SK-N-DZ (cell line): ENCODE results near the gene CHST11.

Experiments
- DNase-seq: peaks from one replicate; pipeline ENCODE4 v3.0.0-alpha.2; 2015; ENCODE audit warnings: low spot score

CHST11 gene

DNA sequence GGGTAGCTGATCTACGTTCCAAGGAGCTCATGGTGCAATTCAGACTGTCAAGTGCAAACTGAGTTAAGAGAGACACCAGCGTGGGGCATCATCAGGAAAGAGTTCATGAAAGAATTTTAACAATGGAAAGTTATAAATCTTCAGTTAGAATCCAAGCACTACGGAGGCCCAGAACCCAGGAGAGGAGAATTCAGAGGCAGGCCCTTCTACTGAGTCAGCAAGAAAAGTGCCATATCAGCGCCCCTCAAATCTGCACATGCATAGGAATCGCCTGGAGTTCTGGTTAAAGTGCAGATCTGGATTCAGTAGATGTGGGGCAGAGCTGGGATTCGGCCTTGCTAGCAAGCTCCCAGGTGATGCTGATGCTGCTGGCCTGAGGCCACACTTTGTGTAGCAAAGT lies 45.9 kb downstream of the CHST11 start:
- DNase-seq: no peak

DNA sequence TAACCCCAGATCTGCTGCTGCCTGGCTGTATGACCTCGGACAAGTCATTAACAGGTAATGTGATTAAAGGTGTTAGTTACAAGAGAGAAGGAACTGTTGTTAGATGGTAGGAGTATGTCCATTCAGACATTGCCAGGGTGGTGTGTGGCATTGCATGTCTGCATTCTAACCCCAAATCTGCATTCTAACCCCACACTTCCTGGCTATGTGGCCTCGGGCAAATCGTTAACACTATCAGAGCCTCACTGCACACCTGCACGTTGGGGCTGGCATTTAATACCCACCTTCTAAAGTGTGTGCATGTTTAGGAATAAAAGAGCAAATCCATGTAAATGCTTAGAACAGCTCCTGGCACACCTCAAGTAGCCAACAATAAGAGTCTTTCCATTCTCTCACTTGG lies 46.4 kb downstream of the CHST11 start:
- DNase-seq: no peak

DNA sequence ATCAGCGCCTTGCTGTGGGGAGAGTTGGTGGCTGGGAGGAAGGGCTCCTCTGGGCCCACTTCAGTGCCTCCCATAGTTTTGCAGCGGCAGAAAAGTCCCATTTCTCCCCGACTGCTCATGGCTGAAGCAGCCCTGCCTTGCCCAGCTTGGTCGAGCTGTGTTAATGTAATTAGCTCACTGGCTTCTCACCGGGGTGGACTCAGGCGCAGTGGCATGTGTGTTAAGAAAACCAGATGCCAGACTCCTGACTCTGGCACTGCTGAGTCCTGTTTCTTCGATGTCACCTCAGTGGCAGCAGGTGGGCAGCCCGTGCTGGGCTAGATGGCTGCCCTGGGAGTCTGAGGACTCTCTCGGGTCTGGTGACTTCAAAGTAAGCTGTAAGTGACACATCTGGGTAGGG lies 47.4 kb downstream of the CHST11 start:
- DNase-seq: peak; percentile 78

DNA sequence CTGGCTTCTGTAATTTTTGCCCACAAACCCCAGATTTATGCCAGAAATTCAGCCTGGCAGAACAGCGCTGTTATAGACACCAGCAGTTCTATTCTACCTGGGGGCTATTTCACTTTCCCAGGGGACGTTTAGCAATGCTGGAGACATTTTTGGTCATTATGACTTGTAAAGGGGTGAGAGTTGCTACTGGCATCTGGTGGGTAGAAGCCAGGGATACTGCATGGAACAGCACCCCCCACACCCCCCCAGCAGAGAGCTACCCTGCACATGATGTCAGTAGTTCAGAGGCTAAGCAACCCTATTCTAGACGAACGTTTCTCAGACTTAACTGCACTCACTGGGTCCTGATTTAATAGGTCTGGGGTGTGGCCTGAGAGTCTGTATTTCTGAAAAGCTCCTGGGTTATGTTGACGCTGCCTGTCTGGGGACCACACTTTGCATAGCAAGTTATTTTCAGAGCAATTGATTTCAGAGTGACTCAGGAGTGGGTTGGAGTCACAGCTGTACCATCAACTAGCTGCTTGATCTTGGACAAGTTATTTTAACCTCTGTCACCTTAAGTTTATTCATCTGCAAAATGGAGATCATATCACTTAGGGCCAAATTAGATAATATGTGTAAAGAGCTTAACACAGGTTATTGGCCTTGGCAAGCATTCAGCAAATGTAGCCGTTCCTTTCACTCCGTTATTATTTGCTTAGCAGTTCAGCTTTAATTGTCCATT lies 48.5 kb downstream of the CHST11 start:
- no peak for DNase-seq

DNA sequence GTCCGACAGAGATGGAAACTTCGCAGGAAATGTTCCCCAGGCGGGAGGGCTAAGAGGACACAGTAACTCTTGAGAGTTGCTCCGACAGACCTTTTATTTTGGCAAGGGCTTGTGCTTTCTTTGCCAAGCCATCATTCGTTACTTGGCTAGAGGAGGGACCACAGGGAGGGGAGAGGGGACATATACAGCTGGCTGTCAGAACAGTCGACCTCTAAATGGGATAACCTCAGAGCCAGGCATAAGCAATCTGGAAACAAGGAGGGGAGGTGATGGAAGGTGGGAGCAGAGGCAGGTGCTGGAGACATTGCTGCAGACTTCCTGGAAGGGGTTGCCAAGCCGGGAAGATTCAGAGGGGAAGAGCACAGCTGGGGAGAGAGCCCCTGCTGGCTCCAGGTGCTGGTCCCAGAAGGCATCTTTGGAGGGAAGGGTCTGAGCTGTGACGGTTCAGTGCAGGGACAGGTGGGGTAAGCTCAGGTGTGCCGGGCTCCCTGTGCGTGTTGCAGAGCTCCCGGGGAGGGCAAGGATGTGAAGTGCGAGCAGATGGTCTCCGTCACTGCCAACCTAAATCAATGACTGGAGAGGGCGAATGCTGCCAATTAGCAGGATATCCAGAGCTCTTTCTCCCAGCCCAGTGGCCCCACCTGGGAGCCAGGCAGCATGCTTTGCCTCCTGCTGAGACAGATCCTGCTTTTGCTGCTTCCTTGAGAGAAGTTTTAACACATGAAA lies 50.1 kb downstream of the CHST11 start:
- DNase-seq: no peak

DNA sequence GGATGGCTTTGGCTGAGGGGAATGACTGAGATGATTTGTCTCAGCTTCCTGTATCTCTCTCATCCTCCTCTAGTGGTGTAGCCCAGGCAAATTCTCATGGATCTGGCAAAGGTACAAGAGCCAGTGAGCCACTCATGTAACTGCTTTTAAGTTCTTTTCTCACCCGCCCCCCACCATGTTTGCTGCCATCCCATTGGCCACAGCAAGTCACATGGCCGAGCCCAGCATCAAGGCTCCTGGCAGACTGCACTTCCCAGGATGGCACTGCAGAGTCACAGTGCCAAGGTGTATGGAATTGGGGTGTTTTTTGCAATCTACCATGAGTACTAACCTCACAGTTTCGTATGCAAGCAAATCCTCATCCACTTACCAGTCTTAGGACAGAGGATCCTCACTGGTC lies 50.9 kb downstream of the CHST11 start:
- DNase-seq: no peak

DNA sequence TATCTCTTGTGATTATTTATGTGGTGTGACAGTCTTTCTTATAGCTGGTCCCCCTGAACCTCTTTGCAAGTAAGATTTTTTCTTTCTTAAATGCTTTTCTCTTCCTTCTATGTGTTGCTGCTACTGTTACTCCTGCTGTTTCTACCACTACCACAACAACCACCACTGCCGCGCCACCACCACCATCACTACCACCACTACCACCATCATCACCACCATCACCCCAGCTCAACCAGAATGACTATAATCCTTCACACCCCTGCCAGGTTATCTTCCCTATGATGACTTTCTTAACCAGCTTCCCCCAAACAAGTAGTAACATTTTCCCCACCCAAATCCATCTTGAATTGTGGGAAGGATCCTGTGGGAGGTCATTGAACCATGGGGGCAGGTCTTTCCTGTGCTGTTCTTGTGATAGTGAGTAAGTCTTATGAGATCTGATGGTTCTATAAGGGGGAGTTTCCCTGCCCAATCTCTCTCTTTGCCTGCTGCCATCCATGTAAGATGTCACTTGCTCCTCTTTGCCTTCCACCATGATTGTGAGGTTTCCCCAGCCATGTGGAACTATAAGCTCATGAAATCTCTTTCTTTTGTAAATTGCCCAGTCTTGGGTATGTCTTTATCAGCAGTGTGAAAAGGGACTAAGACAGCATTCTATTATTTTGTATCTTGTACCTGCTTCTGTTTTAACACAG lies 52.2 kb downstream of the CHST11 start:
- DNase-seq: no peak

DNA sequence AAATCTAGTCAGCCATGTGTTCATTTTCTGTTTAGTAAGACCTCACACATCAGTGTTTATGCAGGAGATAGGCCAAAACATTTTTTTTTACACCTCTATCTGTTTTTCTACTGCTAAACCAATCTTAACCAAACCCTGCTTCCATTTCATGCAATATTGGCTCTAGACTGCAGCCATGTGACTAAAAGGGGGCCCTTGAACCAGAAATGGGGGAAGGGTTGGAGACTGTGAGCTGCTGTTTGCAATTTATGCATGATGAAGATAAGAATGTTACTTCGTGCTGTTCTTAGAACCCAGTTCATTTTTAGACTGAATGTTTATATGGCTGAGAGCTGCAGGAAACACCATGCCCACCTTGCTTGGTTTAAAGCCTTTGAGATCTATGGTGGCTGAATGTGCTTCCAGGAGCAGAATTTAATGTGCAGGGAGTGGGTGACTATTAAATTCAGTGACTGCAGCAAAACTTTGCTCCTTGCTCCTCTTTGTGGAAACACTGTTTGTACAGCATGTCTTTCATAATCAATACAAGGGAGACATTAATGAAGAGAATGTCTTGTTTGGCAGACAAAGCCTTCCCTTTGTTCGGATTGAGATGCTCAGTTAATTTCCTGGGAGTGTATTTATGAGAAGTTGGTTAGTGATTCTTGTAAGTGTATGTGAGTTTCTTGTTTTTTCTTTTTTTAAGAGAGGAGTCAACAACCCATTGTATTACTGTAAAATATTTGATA lies 53.6 kb downstream of the CHST11 start:
- DNase-seq: no peak

DNA sequence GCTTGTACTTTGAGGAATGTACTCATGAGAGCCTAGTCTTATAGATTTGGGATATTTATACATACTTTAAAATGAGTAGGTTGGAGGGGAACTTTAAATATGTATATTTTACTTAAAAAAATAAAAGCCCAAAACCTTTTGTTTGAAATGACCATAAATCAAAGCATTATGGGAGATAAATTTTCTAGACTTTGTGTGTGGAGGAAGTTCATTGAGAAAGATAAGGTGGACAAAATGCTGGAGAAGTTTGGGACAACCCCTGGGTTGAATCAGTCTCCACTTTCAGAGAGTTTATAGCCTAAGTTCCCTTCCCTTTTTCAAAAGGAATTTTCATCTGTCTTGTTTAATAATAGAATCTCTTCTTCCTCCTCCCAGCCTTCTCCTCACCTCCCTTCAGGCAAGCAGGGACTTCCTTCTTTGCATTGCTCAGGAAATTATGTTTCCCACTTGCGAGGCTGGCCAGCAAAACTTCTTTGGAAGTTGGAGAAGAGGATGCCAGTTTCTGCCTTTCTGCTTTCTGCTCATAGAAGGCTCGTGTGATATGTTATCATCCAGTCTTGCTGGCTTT lies 54.2 kb downstream of the CHST11 start:
- no peak for DNase-seq

DNA sequence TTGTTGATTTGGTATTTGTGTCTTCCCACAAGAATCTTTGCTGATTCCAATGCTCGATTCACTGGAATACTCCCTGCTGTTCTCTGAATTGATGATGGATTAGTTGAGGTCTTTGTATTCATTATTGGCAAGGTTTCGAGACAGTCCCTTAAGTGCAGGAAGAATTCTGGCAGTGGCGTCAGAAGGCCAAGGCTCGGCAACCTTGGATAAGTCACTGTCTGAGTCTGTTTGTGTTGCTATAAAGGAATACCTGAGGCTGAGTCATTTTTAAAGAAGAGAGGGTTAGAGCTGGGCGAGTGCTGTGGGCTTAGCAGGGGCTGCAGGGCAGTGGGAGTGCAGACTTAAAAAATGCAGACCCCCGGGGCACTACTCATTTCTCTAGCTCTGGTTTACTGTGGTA lies 56.9 kb downstream of the CHST11 start:
- no peak for DNase-seq

DNA sequence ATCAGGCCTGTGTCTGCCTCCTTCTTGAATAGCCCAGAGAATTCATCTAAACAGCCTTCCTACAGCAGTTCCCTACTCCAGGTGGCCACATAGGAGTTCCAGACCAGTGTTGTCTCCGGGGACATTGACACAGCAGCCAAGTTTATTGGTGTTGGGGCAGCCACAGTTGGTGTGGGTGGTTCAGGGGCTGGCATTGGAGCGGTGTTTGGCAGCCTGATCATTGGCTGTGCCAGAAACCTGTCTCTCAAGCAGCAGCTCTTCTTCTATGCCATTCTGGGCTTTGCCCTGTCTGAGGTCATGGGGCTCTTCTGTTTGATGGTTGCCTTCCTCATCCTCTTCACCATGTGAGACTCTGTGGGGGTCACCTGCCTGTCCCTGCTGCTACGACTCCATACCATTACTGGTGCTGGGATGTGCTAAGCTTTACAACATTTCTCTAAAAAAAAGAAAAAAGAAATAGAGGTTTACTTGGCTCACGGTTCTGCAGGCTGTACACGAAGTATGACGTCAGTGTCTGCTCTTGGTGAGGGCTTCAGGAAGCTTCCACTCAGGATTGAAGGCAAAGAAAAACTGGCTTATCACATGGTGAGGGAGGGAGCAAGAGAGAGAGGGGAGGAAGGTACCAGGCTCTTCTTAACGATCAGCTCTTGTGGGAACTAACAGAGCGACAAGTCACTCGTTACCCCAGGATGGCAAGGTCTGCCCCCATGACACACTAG lies 57.5 kb downstream of the CHST11 start:
- no peak for DNase-seq

DNA sequence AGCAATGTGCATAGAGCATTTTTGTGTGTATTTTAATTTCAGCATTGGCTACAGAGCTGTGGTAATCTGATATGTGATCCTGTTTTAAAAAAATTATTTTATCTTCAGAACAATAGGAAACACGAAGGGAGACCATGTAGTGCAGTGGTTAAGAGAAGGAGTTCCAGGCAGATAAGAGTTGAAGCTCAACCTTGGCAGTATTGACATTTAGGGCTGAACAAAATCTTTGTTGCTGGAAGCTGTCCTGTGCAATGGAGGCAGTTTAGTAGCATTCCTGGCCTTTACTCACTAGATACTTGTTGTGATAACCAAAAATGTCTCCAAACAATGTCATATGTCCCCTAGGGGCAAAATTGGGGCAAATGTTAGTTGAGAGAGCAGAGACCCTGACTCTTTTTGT lies 59.2 kb downstream of the CHST11 start:
- no peak for DNase-seq

DNA sequence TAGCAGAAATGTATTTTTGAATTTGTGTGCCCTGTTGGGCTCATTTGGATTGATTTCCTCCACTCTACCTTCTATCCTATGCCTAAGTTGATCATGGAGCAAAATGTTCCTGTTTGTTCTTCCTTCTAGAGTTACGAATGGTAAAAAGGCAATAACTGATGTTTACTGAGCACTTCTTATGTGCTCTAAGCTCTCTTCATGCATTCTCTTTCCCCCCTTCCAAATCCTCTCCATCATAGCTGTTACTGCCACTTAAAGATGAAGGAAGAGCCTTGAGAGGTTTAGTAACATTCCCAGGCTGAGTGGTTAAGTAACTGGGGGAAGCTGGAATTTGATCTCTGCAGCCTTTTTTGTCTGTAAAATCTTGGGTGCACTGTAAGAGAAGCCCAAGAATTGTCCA lies 60.1 kb downstream of the CHST11 start:
- DNase-seq: no peak

DNA sequence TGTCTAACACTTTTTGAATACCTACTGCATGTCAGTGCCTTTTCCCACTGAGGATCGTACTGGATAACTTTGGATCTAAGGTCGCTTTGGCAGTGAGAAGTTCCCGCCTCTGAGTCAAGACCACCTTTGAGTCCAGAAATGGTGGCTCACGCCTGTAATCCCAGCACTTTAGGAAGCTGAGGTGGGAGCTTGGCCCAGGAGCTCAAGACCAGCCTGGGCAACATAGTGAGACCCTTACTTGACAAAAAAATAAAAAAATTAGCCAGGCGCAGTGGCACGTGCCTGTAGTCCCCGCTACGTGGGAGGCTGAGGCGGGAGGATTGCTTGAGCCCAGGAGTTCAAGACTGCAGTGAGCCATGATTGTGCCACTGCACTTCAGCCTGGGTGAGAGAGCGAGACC lies 61.1 kb downstream of the CHST11 start:
- DNase-seq: no peak

DNA sequence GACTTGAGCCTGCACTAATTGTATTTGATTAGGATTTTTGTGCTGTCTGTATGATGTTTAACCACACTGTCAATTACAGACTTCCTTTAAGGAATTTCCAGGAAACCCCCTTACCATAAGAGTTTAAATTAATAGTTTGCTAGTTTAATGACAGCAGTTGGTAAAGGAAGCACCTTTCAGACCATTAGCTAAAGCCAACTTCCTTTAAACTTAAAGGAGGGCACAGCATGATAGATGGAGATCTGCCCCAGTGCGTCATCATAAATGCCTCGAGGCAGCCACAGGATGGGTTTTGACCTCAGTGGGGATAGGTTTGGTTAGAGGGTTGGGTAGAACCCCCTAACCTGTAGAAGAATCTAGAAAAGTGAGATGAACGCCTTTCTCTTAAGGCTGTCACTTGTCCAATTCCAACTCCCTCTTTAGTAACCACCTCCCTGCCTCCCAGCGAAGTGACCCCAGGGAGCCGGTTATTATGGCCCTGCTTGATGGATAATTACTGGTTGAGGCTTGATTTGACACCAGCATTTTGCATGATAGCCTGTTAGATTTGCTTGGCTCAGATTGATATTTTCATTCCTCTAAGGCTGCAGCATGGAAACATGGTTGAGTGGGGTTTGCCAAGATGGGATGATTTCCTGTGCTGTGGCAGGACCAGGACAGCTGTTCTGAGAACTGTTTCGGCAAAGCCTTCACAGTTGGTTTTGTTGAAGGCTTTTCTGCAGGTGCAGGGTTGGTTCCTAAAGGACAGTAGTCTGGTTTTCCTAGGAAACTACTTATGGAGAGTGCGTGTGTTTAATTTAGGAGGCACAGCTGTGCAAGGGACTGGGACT lies 62.7 kb downstream of the CHST11 start:
- no peak for DNase-seq

DNA sequence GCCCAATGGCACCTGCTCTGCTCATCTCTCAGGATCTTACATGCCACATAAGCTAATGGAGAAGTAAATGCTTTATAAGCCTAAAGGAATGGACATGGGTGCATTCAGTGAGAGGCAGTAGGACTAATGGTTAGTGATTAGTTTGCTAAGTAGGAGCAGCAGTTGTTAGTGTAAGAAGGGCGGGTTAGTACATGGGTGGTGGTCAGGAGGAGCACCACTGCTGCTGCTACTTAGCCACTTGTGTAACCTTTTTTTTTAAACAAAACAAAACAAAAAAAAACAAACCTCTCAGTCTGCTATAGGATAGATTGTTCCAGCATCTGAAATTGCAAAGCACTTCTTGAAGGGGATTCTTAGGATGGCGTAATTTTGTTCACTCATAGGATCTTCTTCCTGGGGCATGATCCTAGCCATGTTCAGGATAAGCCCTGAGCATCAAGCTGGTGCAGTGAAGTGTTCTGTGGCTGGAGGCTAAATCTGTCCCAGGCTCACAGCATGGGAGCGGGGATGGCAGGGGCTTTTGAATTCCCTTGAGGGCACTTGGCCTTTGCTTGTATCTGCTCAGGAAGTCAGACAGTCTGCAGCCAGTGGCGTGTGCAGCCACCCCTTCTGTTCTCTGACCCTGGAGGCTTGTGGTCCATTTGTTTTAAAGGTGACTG lies 63.6 kb downstream of the CHST11 start:
- DNase-seq: peak; percentile 75

DNA sequence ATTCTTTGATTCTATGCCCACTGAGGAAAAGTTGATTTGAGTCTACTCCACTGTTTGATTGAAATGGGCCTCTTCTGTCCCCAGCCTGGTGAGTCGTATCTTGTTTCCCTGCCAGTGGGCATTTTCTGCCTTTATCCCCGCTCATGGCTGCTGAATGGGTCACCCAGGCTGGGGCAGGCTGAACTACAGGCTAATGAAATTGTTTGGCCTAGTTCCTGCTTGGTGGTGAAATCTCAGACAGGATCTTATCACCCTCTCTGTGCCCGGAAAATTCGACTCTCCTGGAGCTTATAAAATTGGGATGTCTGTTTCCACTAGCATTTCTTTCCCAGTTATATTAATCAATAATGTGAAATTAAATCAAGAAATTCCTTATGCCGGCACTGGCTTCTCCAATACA lies 65.0 kb downstream of the CHST11 start:
- no peak for DNase-seq

DNA sequence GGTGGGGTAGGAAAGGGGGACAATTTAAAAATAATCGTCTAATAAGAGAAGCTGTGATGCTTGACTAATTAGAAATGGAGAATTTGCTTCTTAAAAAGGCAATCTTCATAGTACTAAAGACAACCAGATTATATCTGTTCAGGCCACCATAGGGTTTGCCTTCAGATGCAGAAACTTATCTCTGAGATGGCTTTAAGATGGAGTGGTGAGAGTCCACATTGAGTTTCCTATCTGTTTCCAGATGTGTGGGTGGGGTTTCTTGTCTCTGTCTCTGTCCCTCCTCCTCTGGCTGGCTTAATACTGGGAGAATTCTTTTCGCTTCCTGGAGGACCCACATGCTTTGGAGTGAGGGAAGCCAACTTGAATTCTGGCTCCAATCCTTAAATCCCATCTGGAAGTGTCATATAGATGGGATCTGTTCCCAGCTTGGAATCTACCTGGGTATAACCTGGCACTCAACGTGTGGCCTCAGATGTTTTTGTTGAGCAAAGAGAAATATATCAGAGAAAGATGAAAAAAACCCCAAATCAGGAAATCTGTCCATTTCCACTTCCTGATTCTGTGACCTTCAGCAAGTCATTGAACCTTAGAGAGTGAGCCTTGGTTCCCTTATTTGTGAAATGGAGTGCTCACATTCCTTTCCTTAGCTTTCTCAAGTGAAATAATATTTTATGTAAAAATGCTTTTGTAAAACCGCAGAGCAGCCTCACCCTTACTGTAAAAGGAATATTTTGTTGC lies 66.4 kb downstream of the CHST11 start:
- DNase-seq: no peak
